Fibroblast of gingiva (primary cell): Measurements from ENCODE around the gene SEPTIN11.

ENCODE experiments used
- DNase-seq: peaks from one replicate; pipeline ENCODE4 v3.0.0-alpha.2; 2011; ENCODE audit warnings: low read depth

Gene SEPTIN11

DNA sequence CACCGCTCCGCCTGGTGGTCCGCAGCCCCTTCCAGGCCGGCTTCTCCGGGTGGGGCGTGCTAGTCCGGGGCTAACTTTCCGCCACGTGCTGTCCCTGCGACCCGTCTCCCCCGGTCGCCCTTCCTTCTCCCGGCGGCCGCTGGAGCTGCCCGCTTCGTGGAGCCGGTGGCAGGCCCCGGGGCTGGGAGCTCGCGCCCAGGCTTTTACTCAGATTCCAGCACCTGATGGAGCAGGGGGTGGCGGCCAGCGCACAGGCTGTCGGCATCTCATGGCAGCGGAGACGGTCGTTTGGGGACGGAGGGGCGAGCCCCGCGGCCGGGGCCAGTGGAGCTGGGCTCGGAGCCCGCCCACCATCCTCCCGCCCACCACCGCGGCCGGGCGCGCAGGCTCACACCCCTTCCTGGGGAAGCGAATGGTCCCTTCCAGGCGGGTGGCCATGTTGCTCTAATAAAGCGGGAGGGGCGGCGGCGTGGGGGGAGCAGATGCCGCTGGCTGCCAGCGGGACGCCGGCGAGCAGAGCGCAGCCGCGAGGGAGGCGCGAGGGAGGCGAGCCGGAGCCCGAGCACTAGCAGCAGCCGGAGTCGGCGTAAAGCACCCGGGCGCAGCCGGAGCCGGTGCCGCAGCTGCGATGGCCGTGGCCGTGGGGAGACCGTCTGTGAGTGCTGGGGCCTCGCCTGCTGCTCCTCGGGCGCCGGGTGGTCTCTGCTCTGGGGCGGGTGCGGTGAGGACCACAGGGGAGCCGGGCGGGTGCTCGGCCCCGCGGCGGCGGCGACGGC, at the start of gene SEPTIN11:
Gene SEPTIN11 (plus strand): TSS at position 477 of the 776 bp plus-strand sequence. CDS start 152 bp downstream, at position 629.
- peak; percentile 97 for DNase-seq

DNA sequence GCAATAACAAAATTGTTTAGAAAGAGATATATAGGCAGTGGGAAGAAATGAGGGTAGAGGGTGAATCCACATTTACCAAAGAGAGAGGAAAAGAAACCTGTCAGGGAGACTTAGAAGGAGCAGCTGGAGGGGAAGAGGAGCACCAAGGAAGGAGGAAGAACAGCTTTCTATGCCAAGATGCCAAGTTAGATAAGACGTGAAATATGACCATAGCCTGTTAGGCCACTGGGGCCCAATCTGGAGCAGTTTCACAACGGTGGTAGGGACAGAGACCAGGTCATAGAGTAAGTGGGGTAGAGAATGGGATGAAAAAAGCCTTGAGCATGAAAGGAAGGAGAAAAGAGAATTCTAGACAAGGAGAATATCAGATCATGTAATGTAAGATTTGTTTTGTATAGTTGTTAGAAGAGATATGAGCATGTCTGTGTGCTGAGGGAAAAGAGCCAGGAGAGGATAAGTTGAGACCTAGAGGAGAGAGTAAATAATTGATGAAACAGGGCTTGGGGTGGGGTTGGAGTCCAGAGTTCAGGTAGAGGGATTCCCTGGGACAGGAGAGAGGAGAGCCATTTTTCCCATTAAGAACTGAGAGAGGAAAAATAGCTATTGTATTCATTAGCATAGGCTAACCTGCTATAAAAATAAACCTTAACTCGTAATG, 47.2 kb upstream of the SEPTIN11 start:
- DNase-seq = no peak

GRCh38 chr4:76904646-76905190, 44.8 kb upstream of the SEPTIN11 start:
- DNase-seq = no peak

DNA sequence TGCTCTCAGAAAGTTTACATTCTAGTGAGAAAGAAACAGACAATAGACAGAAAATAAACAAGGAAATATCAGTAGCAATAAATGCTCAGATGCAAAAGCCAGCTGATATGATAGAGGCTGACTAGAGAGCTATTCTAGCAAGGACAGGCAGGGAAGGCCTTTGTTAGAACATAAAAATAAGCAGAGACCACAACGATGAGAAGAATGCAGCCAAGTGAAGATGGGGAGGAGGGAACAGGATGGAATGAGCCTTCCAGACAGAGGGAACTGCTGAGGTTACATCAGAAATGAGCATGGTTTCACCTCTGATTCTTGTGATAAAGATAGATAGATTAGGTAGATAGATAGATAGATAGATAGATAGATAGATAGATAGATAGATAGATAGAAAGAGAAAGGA, 44.0 kb upstream of the SEPTIN11 start:
- DNase-seq = peak; percentile 18

- DNase-seq = no peak
Observed at GRCh38 chr4:76909711-76910110, 39.8 kb upstream of the SEPTIN11 start.

- no peak for DNase-seq
Observed at GRCh38 chr4:76920715-76921114, 28.8 kb upstream of the SEPTIN11 start.

GRCh38 chr4:76923619-76924357, 25.8 kb upstream of the SEPTIN11 start:
- DNase-seq = no peak

GRCh38 chr4:76926841-76927240, 22.7 kb upstream of the SEPTIN11 start:
- no peak for DNase-seq

DNA sequence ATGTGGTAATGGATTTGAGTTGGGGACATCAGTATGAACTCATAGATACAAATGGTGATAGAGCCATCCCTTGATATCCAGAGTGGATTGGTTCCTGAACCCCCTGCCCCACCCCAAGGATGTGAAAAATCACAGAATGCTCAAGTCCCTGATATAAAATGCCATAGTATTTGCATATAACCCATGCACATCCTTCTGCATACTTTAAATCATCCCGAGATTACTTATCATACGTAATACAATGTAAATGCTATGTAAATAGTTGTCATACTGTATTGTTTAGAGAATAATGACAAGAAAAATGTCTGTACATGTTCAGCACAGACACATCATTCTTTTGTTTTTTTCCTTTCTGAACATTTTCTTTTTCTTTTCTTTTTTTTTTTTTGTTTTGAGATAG, 18.9 kb upstream of the SEPTIN11 start:
- DNase-seq = no peak

DNA sequence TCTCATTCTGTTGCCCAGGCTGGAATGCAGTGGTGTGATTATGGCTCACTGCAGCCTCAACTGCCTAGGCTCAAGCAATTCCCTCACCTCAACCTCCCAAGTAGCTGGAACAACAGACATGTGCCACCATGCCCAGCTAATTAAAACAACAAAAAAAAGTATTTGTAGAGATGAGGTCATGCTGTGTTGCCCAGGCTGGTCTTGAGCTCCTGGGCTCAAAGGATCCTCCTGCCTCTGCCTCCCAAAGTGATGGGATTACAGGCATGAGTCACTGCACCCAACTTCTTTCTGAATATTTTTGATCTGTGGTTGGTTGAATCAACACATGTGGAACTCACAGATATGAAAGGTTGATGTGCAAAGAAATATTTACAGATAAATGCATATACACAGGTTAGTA, 18.5 kb upstream of the SEPTIN11 start:
- DNase-seq = no peak

DNA sequence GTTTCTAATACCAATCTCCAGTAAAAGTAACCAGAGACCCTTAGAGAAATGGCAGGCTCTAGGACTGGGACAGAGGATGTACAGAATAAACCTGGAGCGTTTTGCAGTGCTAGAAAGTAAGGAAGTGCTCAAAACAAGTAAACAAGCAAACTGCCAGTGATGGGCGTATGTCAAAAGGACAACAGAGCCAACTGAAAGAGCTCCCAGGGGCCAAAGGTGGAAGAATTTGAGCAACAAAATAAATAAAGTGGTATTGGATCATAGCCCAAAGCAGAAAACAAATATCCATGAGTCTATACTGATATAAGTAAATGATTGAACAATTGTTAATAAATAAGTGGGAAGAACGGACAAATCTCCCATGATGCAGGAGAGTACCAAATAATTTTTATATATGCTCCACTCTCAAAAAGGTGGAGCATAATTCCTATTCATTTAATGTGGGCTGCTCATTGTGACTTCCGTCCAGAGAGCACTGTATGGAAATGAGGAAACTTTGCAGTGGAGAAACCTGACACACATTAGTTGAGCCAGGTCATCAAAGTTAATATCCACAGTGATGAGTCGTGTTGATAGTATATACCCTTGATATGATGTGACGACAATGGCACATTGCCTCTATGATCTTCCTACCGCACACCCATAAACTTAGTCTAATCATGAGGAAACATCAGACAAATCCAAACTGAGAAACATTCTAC, 17.8 kb upstream of the SEPTIN11 start:
- DNase-seq = no peak

DNA sequence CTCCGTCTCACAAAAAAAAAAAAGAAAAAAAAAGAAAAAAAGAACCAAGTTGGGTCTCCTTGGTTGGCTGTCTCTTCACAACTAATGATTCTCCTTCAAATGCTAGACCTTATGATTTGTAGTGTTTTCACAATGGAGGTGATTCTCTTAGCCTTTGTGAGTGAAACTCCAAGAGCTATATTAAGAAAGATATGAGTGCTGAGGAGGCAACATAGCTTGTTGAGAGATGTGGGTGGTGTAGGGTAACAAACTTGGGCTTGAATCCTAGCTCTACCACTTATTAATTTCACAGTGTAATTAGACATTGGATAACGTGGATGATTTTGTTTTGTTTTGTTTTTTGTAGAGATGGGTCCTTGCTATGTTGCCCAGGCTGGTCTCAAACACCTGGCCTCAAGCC, 10.4 kb upstream of the SEPTIN11 start:
- no peak for DNase-seq

DNA sequence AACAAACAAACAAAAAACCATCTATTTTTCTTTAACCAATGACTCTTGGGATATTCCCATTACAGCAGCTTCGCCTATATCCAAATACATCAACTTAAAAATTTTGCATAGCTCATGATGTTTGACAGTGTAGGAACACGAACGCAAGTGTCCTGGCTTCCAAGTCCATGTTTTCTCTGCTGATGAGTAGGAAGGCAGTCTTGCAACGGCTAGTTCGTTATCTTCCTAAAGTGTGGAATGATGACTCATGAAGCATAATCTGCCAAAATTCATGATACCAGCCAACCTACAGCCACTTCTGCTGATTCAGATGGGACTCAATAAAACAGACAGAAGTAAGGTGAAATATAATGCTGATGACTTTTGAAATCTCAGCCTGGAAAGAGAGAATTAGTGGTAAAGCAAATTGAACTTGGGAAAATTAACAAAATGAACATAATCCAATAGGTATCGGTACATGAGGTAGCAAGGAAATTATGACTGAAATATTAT, 6.4 kb upstream of the SEPTIN11 start:
- DNase-seq = peak; percentile 40

GRCh38 chr4:76943790-76944189, 5.8 kb upstream of the SEPTIN11 start:
- DNase-seq = no peak

- DNase-seq = no peak
Observed at GRCh38 chr4:76947369-76947768, 2.2 kb upstream of the SEPTIN11 start.

DNA sequence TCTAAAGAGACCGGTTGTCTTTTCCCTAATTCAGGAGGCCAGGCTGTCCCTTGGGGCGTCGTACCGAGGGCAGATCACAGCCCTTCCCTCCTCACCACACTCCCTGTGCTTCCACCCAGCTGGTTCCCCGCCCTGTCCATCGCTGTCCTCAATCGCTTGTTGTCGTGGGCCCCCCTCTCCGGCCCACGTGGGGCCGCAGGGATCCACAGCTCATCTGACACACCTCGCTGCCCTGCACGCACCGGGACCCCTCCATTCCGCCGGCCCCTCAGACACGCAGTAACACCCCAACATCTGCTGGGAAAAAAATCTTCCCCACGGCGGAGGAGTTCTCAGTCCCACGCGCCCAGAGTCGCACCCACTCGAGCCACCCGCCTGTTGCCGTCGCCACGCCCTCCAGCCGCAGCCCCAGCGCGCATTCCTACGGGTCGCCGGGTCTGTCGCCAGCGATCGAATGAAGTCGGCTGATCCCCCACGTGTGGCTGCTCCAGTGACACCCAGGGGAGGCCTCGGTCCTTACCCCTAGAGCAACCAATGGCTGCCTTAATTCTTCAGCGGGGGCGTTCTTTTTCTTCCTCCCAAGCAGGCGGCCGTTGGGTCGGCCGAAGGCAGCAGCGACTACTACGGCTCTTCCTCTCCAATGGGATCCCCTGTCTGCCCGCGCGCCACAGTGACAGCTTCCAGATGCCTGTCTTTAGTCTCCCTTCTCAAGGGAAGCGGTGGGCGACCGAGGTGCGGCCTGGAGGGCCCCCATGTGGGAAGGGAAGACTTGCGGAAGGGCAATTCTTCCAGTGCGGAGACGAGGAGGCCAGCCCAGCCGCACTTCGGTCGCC, 893 bp upstream of the SEPTIN11 start:
- DNase-seq = peak; percentile 70

- DNase-seq = peak; percentile 53
Observed at GRCh38 chr4:76950052-76950955, 752 bp downstream of the SEPTIN11 start.

DNA sequence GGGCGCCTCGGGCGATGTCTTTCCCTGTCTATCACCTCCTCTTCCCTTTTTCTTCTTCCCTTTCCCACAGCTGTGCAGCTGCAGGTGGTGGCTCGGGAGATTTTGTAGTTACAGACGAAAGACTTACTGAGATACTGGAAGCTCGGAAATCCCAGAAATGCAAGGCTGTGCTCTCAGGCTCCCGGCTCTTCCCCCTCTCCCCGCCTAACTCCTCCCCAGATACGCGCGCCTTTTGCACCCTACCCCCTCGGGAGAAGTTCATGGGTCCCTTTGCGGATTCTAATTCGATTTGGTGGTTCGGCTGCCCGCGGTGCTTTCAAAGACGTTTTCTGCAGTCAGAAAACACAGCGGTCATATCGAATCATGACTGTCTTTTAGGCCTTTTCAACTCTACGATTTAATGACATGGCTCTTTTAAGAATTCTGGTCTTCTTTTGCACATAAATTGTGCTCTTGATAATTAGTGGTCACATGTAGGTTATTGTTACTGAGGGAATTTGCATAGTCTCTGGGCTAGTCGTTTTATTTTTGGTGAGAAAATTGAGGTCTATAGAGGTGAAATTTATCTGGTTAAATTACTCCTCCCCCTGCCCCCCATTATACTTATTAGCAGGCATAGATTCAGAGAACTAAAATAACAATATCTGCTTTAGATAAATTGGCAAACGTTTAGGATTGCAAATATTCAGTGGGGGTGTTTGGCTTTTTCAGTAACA, 1.6 kb downstream of the SEPTIN11 start:
- DNase-seq = peak; percentile 34

DNA sequence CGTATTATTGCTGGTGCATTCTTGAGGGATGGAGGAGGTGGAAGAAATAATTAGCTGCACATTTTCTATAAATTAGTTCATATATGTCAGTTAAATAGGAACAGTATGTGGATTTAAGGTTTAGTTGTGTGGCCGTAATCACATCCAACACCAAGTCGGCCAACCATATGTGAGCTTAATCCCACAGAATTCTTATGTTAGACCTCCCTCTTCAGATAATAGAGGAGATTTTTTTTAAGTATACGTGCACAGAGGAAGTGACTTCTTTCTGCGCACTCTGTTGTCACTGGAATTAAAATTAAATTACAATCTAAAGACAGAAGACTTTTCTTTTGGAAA, 2.1 kb downstream of the SEPTIN11 start:
- DNase-seq = no peak
